HEK293T (cell line): ENCODE measurements around the gene ASPDH.
"Not testable (repeated sequence)": the region's sequence is repeated elsewhere in the genome, so short reads cannot be mapped to it uniquely, and the experiment has no call there.

Experiments
- CTCF ChIA-PET: fragments of 350-600 bp; formaldehyde crosslinking; extraction: SDS; loops from one replicate; lab custom pipeline; 2021; ENCODE audit warnings: antibody characterized with exemption, inconsistent platforms; lab: Yijun Ruan, JAX
- POLR2A ChIA-PET: fragments of 350-600 bp; formaldehyde crosslinking; extraction: SDS; loops from one replicate; lab custom pipeline; 2020; ENCODE audit warnings: antibody characterized with exemption, inconsistent platforms; lab: Yijun Ruan, JAX
- DNase-seq: peaks from one replicate; pipeline ENCODE4 v3.0.0; 2012; ENCODE audit warnings: mixed read lengths; ENCODE audit errors: extremely low spot score
- ARNT ChIP-seq: fragments of 450-650 bp; IDR thresholded peaks from 2 replicates; pipeline ENCODE4 v1.6.1; 2017; ENCODE audit warnings: mild to moderate bottlenecking
- BHLHE40 ChIP-seq: fragments of 450-650 bp; IDR thresholded peaks from 2 replicates; pipeline ENCODE4 v1.6.1; 2016; ENCODE audit warnings: mild to moderate bottlenecking, moderate library complexity, borderline replicate concordance
- CTBP1 ChIP-seq: fragments of 450-650 bp; IDR thresholded peaks from 2 replicates; pipeline ENCODE4 v1.6.1; 2016; ENCODE audit warnings: borderline replicate concordance
- ELF4 ChIP-seq: fragments of 450-650 bp; IDR thresholded peaks from 2 replicates; pipeline ENCODE4 v1.6.1; 2017; ENCODE audit warnings: antibody characterized with exemption
- FOXA1 ChIP-seq: fragments of 450-650 bp; IDR thresholded peaks from 2 replicates; pipeline ENCODE4 v1.6.1; 2016; ENCODE audit warnings: mild to moderate bottlenecking
- FOXK2 ChIP-seq: fragments of 450-650 bp; IDR thresholded peaks from 2 replicates; pipeline ENCODE4 v1.6.1; 2016; ENCODE audit warnings: mild to moderate bottlenecking
- FOXM1 ChIP-seq: fragments of 450-650 bp; IDR thresholded peaks from 2 replicates; pipeline ENCODE4 v1.6.1; 2017; ENCODE audit warnings: mild to moderate bottlenecking, borderline replicate concordance
- HDGF ChIP-seq: fragments of 450-650 bp; IDR thresholded peaks from 2 replicates; pipeline ENCODE4 v1.6.1; 2017; ENCODE audit warnings: antibody characterized with exemption, borderline replicate concordance
- L3MBTL2 ChIP-seq: fragments of 450-650 bp; conservative IDR thresholded peaks from 2 replicates; pipeline ENCODE4 v1.6.1; 2016; ENCODE audit warnings: mild to moderate bottlenecking
- LEF1 ChIP-seq: fragments of 450-650 bp; IDR thresholded peaks from 2 replicates; pipeline ENCODE4 v1.6.1; 2017; ENCODE audit warnings: mild to moderate bottlenecking, borderline replicate concordance
- NFRKB ChIP-seq: fragments of 450-650 bp; IDR thresholded peaks from 2 replicates; pipeline ENCODE4 v1.6.1; 2016; ENCODE audit warnings: mild to moderate bottlenecking, moderate library complexity
- SP1 ChIP-seq: fragments of 450-650 bp; IDR thresholded peaks from 2 replicates; pipeline ENCODE4 v1.6.1; 2017
- SUZ12 ChIP-seq: fragments of 450-650 bp; IDR thresholded peaks from 2 replicates; pipeline ENCODE4 v1.6.1; 2016; ENCODE audit warnings: mild to moderate bottlenecking
- TARDBP ChIP-seq: fragments of 450-650 bp; IDR thresholded peaks from 2 replicates; pipeline ENCODE4 v1.6.1; 2016
- ZNF384 ChIP-seq: fragments of 450-650 bp; IDR thresholded peaks from 2 replicates; pipeline ENCODE4 v1.6.1; 2016
- TF ChIP-seq, protein P1 (sequence below): fragments of 450-650 bp; IDR thresholded peaks from 2 replicates; pipeline ENCODE4 v1.6.1; 2016

The ASPDH gene

DNA sequence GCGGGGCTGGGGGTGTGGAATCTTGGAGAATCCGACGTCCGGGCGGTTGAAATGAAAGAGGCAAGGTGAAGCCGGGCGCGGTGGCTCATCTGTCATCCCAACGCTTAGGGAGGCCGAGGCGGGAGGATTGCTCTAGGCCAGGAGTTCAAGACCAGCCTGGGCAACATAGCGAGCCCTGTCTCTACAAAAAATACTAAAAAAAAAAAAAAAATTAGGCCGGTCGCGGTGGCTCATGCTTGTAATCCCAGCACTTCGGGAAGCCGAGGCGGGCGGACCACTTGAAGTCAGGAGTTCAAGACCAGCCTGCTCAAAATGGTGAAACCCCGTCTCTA is 36.8 kb downstream of the ASPDH start:
- TF ChIP-seq ARNT (no peak), FOXA1 (no peak), ELF4 (no peak), FOXK2 (no peak), SP1 (no peak)
- POLR2A ChIA-PET: no interaction called here
- no peak for DNase-seq
- CTCF ChIA-PET: no interaction called here

DNA sequence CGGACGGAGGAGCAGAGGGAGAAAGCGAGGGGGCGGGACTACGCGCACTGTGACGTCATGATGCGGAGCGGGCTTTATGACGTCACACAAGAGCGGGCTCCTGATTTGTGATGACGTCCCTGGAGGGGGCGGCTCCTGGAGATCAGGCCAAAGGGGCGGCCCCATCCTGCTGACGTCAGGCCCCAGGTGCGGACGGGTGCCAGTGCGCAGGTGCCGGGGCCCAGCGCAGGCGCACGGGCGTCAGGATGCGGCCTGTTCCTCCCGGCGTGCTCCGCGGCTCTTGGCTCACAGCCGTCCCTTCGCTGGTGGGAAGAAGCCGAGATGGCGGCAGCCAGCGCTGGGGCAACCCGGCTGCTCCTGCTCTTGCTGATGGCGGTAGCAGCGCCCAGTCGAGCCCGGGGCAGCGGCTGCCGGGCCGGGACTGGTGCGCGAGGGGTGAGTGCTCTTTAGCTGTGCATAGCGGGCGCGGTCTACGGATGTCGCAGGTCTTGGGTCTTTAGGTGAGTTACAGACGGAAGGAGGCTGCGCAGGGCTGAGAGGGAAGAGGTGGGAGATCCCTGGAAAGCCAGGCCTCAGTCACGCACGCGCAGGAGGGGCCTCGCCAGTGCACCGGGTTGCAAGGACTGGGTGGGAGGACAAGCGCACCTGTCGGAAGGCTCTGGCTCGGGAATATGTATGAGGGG is 37.3 kb downstream of the ASPDH start, which contains the start of the genes EMC10 and GARIN5A:
Gene EMC10, plus strand, starts transcription at position 284 of the 683 bp plus-strand sequence. Its CDS starts 38 bp downstream, at position 322.
Gene GARIN5A, minus strand, starts transcription at position 625 of the 683 bp plus-strand sequence. Its CDS starts 460 bp downstream, at position 165.
- CTCF ChIA-PET: no interaction called here
- POLR2A ChIA-PET: no interaction called here
- peak; percentile 100 for DNase-seq
- TF ChIP-seq NFRKB: no peak
- TF ChIP-seq ZNF384: no peak
- no peak for TF ChIP-seq FOXM1
- peak; percentile 42; the same call in 1 of the 2 replicates for TF ChIP-seq ELF4
- no peak for TF ChIP-seq BHLHE40
- TF ChIP-seq SUZ12: no peak
- TF ChIP-seq ARNT: no peak
- TF ChIP-seq, protein P1, sequence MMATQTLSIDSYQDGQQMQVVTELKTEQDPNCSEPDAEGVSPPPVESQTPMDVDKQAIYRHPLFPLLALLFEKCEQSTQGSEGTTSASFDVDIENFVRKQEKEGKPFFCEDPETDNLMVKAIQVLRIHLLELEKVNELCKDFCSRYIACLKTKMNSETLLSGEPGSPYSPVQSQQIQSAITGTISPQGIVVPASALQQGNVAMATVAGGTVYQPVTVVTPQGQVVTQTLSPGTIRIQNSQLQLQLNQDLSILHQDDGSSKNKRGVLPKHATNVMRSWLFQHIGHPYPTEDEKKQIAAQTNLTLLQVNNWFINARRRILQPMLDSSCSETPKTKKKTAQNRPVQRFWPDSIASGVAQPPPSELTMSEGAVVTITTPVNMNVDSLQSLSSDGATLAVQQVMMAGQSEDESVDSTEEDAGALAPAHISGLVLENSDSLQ: peak; percentile 62; the same call in 1 of the 2 replicates
- peak; percentile 70 for TF ChIP-seq L3MBTL2
- no peak for TF ChIP-seq FOXK2
- no peak for TF ChIP-seq LEF1
- peak; percentile 98 for TF ChIP-seq TARDBP
- TF ChIP-seq FOXA1: no peak
- no peak for TF ChIP-seq HDGF
- no peak for TF ChIP-seq CTBP1
- TF ChIP-seq SP1: no peak

DNA sequence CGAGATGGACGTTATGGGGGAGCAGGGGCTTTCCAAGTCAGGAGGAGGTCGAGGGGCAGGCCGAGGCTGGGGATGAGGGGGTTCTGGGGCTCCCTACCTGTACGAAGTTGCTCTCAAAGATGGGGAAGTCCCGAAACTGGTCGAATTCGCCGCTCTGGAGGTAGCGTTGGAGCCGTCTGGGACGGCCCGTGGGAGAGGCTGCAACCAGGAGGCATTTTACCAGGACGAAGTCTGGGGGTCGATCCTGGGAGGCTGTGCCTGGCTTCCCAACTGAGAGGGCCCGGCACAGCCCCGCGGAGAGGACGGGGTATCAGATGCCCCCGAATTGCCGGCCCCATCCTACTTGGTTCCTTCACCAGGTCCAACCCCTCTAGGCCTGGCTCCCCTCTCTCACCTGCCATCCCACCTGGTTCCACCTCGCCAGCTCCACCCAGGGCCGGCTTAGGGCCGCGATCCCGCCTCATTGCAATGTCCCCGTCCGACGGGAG is 37.9 kb downstream of the ASPDH start:
- POLR2A ChIA-PET: no interaction called here
- DNase-seq: no peak
- TF ChIP-seq CTBP1: no peak
- no peak for TF ChIP-seq ARNT
- no peak for TF ChIP-seq BHLHE40
- TF ChIP-seq ZNF384: no peak
- no peak for TF ChIP-seq FOXA1
- CTCF ChIA-PET: no interaction called here

DNA sequence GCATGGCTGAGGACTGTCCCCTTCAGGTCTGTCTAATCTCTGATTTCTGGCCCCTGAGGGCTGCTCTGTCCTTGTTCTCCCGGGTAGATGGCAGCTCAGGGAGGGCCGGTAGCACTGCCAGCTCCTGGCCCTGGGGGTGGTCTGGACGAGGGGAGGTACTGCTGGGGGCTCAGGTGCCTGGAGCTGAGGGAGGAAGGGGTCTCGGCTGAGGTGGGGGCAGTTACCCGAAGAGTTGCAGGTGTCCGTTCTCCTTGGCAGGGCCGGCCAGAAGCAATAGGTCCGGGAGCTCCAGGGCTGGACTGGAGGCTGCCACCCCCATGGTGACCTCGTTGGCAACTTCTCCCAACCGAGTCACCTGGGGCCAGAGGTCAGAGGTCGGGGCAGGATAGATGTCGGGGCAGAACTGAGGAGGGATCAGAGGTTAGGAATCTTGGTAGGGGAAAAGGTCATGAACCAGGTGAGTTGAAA is 38.6 kb downstream of the ASPDH start:
- POLR2A ChIA-PET: interaction anchor here (0.7 kb wide), 1 partner anchor 99 kb away, joined by 3 read pairs; the partner anchor contains the start of gene NR1H2
- no peak for DNase-seq
- CTCF ChIA-PET: no interaction called here
- TF ChIP-seq NFRKB: no peak
- TF ChIP-seq L3MBTL2: no peak
- TF ChIP-seq, protein P1: no peak
- TF ChIP-seq FOXK2: no peak
- no peak for TF ChIP-seq SP1
- TF ChIP-seq ARNT: no peak
- TF ChIP-seq CTBP1: no peak
- no peak for TF ChIP-seq SUZ12
- TF ChIP-seq FOXA1: no peak
- no peak for TF ChIP-seq LEF1
- no peak for TF ChIP-seq ELF4
- no peak for TF ChIP-seq ZNF384
- TF ChIP-seq HDGF: no peak
- TF ChIP-seq BHLHE40: no peak
- no peak for TF ChIP-seq FOXM1
- TF ChIP-seq TARDBP: no peak

DNA sequence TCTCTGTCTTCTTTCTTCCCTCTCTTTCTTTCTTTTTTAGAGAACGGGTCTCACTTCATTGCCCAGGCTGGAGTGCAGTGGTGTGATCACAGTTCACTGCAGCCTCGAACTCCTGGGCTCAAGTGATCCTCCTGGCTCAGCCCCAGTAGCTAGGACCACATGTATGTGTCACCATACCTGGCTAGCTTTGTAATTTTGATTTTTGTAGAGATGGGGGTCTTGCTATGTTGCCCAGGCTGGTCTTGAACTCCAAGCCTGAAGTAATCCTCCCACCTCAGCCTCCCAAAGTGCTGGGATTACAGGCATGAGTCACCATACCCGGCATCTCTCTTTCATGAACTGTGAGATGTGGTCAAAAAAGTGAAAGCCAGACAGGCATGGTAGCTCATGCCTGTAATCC is 40.4 kb downstream of the ASPDH start:
- POLR2A ChIA-PET: not testable (repeated sequence)

DNA sequence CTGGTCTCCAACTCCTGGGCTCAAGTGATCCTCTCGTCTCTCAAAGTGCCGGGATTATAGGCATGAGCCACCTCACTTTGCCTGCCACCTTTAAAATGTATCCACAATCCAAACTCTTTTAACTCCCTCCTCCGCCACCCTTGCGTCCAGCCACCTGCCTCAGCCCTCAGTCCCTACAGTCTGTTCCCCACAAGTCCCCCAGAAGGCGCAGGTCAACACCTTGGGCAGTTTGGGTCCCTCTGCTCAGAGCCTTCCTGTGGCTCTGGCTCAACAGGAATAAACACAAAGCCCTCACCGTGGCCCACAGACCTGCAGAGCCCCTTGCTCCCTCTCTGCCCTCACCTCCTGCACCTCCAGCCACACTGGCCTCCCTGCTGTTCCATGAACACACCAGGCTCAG is 44.9 kb downstream of the ASPDH start:
- CTCF ChIA-PET: no interaction called here
- DNase-seq: no peak
- POLR2A ChIA-PET: no interaction called here
- no peak for TF ChIP-seq FOXA1
- no peak for TF ChIP-seq NFRKB
- TF ChIP-seq BHLHE40: no peak
- no peak for TF ChIP-seq L3MBTL2
- no peak for TF ChIP-seq ELF4
- TF ChIP-seq CTBP1: no peak
- no peak for TF ChIP-seq SP1
- no peak for TF ChIP-seq HDGF
- TF ChIP-seq, protein P1: no peak
- no peak for TF ChIP-seq ARNT
- no peak for TF ChIP-seq TARDBP
- no peak for TF ChIP-seq SUZ12
- TF ChIP-seq FOXK2: no peak
- no peak for TF ChIP-seq ZNF384
- TF ChIP-seq FOXM1: no peak
- no peak for TF ChIP-seq LEF1

More for the DNA sequence above, 40.4 kb downstream of the ASPDH start:
- CTCF ChIA-PET, DNase-seq: not testable (repeated sequence)
